A549 (cell line): Measurements from ENCODE around the gene DNASE1L1. TPM values are rescaled to one million over a fixed set of nuclear protein-coding genes. Genes with fewer than 3 reads are reported as not detected.

Source experiments
- ATAC-seq, 2 experiments: fragments of 200-7000 bp in 1 of 2; fragments of >200 bp in 1 of 2; cut with Nextera tagmentation in 1 of 2; cut with Tn5 transposase in 1 of 2; 3 replicates each; pipeline versions ENCODE4 v1.8.0 to v1.9.1; 2018 to 2020; ENCODE audit warnings: mild to moderate bottlenecking in 1 of 2, moderate library complexity in 1 of 2
- CTCF ChIA-PET: fragments of 300-600 bp; sonication (Branson Sonifier 250); formaldehyde crosslinking; extraction: SDS; loops from one replicate; lab custom pipeline; 2021; ENCODE audit warnings: antibody characterized with exemption, inconsistent platforms; lab: Yijun Ruan, JAX
- POLR2A ChIA-PET: fragments of 350-600 bp; formaldehyde crosslinking; extraction: SDS; loops from one replicate; lab custom pipeline; 2021; ENCODE audit warnings: antibody characterized with exemption, inconsistent platforms; lab: Yijun Ruan, JAX
- DNase-seq, 2 experiments: peaks; one replicate each; pipeline versions ENCODE4 v3.0.0 to v3.0.0-alpha.2; 2011 to 2016; ENCODE audit warnings: low read depth in 1 of 2, low spot score in 1 of 2
- FAIRE-seq: peaks from 2 replicates; lab custom pipeline; 2011; peaks lifted over from hg19 to GRCh38; lab: Jason Lieb, UNC
- H3K27ac ChIP-seq, 2 experiments: fragments of >200 bp; sonication (Bioruptor Twin); formaldehyde crosslinking; 3 replicates each; pipeline ENCODE4 v1.5.1; 2016 to 2017
- H3K4me1 ChIP-seq: fragments of >200 bp; sonication (Bioruptor Twin); formaldehyde crosslinking; 3 replicates; pipeline ENCODE4 v1.6.1; 2016
- H3K4me2 ChIP-seq: fragments of >200 bp; sonication (Bioruptor Twin); formaldehyde crosslinking; 3 replicates; pipeline ENCODE4 v1.6.1; 2016
- H3K4me3 ChIP-seq: fragments of >200 bp; sonication (Bioruptor Twin); formaldehyde crosslinking; 3 replicates; pipeline ENCODE4 v1.5.1; 2016
- H3K9me3 ChIP-seq: fragments of >200 bp; sonication (Bioruptor Twin); formaldehyde crosslinking; 3 replicates; pipeline ENCODE4 v1.6.1; 2016
- CBX2 ChIP-seq: fragments of 200-600 bp; sonication (generic); IDR thresholded peaks from 2 replicates; pipeline ENCODE4 v1.6.1; 2016; ENCODE audit warnings: low read depth, mild to moderate bottlenecking, borderline replicate concordance
- CEBPB ChIP-seq, 2 experiments: fragments of >200 bp in 1 of 2; sonication (Bioruptor Twin) in 1 of 2; formaldehyde crosslinking in 1 of 2; IDR thresholded peaks; 2 replicates each; pipeline ENCODE4 v1.6.1; 2012 to 2016
- FOSB ChIP-seq: fragments of 250-450 bp; sonication (Bioruptor Pico); IDR thresholded peaks from 2 replicates; pipeline ENCODE4 v1.5.0; 2020; ENCODE audit warnings: mild to moderate bottlenecking, moderate library complexity
- FOSL2 ChIP-seq, 2 experiments: fragments of 450-650 bp in 1 of 2; fragments of >200 bp in 1 of 2; sonication (Bioruptor Twin) in 1 of 2; formaldehyde crosslinking; IDR thresholded peaks; 2 replicates each; pipeline versions ENCODE4 v1.5.0 to v1.6.1; 2016 to 2020; ENCODE audit warnings: mild to moderate bottlenecking in 1 of 2, moderate library complexity in 1 of 2
- MAZ ChIP-seq: fragments of 150-350 bp; IDR thresholded peaks from 2 replicates; pipeline ENCODE4 v1.6.1; 2014; ENCODE audit warnings: antibody characterized with exemption, low read depth, low read length, borderline replicate concordance
- MYC ChIP-seq: IDR thresholded peaks from 2 replicates; pipeline ENCODE4 v1.6.1; 2012; ENCODE audit warnings: mild to moderate bottlenecking, inconsistent platforms, low read length, improper control_type of control experiment, borderline replicate concordance
- NPAS2 ChIP-seq: fragments of 250-450 bp; sonication (Bioruptor Pico); IDR thresholded peaks from 2 replicates; pipeline ENCODE4 v1.8.0; 2022; ENCODE audit warnings: mild to moderate bottlenecking, moderate library complexity, borderline replicate concordance
- NR3C1 ChIP-seq: fragments of >200 bp; sonication (Bioruptor Twin); formaldehyde crosslinking; IDR thresholded peaks from 3 replicates; pipeline ENCODE4 v1.6.1; 2017
- PHF8 ChIP-seq: fragments of 200-600 bp; sonication (generic); IDR thresholded peaks from 2 replicates; pipeline ENCODE4 v1.6.1; 2016; ENCODE audit warnings: low read depth, mild to moderate bottlenecking, antibody characterized with exemption, moderate library complexity, borderline replicate concordance
- POLR2A ChIP-seq: IDR thresholded peaks from 2 replicates; pipeline ENCODE4 v1.6.1; 2012; ENCODE audit warnings: mild to moderate bottlenecking, low read length
- POLR2AphosphoS2 ChIP-seq: conservative IDR thresholded peaks from 2 replicates; pipeline ENCODE4 v1.6.1; 2012; ENCODE audit warnings: low read length, improper control_type of control experiment, inconsistent platforms
- RAD21 ChIP-seq, 2 experiments: fragments of >200 bp in 1 of 2; sonication (Bioruptor Twin) in 1 of 2; formaldehyde crosslinking in 1 of 2; IDR thresholded peaks in 1 of 2; conservative IDR thresholded peaks in 1 of 2; 2 replicates in 1 of 2; 3 replicates in 1 of 2; pipeline ENCODE4 v1.6.1; 2012 to 2018; ENCODE audit warnings: inconsistent platforms in 1 of 2
- RCOR1 ChIP-seq: fragments of 150-350 bp; IDR thresholded peaks from 2 replicates; pipeline ENCODE4 v1.6.1; 2014; ENCODE audit warnings: antibody characterized with exemption, low read length, low read depth
- USF2 ChIP-seq: fragments of 450-650 bp; IDR thresholded peaks from 2 replicates; pipeline ENCODE4 v1.6.1; 2014; ENCODE audit warnings: antibody characterized with exemption
- ZC3H11A ChIP-seq: fragments of 450-650 bp; IDR thresholded peaks from 2 replicates; pipeline ENCODE4 v1.6.1; 2014; ENCODE audit warnings: antibody characterized with exemption, mild to moderate bottlenecking
- ZFP36 ChIP-seq: fragments of 450-650 bp; IDR thresholded peaks from 2 replicates; pipeline ENCODE4 v1.6.1; 2014; ENCODE audit warnings: borderline replicate concordance; ENCODE audit not compliant: partially characterized antibody
- ZNF302 ChIP-seq: fragments of 250-450 bp; sonication (Bioruptor Pico); IDR thresholded peaks from 2 replicates; pipeline ENCODE4 v1.9.0; 2021; ENCODE audit warnings: inconsistent platforms, mild to moderate bottlenecking, moderate library complexity
- ZSCAN20 ChIP-seq: fragments of 250-450 bp; sonication (Bioruptor Pico); IDR thresholded peaks from 2 replicates; pipeline ENCODE4 v1.8.0; 2022; ENCODE audit warnings: mild to moderate bottlenecking, moderate library complexity
- WGBS: methylation state at CpG from one replicate; pipeline ENCODE4 v1.1.6; 2017; ENCODE audit errors: missing lambda C conversion rate; 5-methylcytosine and 5-hydroxymethylcytosine counted together
- polyA plus RNA-seq, 4 experiments: library from polyadenylated mRNA; depleted of rRNA in 3 of 4; stranded (reverse); fragments of >200 nt; fragmentation: RNase III in 1 of 4; extraction: RNeasy Plus Mini Kit Qiagen cat#74134 plus additional on column Dnase treatment in 1 of 4; gene quantifications; 2 replicates in 3 of 4; 3 replicates in 1 of 4; pipeline ENCODE4 v1.2.3, GENCODE V29; 2011 to 2017
- TF ChIP-seq, protein P1 (sequence below): IDR thresholded peaks from 2 replicates; pipeline ENCODE4 v1.6.1; 2012
- TF ChIP-seq, protein P2 (sequence below): IDR thresholded peaks from 2 replicates; pipeline ENCODE4 v1.6.1; 2012; ENCODE audit warnings: low read depth, borderline replicate concordance
- TF ChIP-seq, protein P3 (sequence below): fragments of 150-350 bp; IDR thresholded peaks from 2 replicates; pipeline ENCODE4 v1.6.1; 2014; ENCODE audit warnings: low read depth, mild to moderate bottlenecking, low read length

DNASE1L1 gene
- polyA plus RNA-seq, 2 of the 4 experiments (the other 2 are of a cell fraction), result 14.3 to 24.5 TPM

DNA sequence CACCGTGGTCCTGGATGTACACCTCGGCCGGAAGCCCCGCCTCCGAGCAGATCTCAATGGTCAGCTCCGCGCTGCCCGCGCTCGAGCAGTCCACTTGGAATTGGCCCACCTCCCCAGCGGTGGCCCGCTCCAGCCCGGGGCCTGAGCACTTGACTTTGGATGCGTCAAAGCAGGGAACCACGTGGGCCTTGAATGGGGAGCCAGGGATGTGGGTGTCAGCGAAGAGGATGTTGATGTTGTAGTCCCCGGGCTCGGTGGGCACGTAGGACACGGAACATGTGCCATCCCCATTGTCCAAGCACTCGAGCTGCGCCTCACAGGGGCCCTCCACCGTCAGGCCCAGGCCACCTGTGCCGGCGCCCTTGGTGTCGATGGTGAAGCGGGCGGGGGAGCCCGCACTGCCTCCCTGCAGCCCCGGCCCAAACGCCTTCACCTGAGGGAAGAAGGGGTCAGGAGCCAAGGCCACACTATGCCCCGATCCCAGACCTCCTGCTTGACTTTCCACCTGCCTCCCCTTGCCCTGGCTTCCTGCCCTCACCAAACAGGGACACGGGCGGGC lies 48.8 kb downstream of the DNASE1L1 start:
- no peaks in the 10 kb centered on the region for H3K9me3 ChIP-seq
- H3K4me2 ChIP-seq, result no peak overlapping the region; the same call in 2 of the 3 replicates
- peaks cover 59% of the 10 kb centered on the region for H3K4me1 ChIP-seq
- CTCF ChIA-PET, result interaction anchor here (0.7 to 1.0 kb wide), 2 partner anchors 13 to 14 kb away, joined by 3 to 5 read pairs; no protein-coding TSS in a partner anchor
- FAIRE-seq, result no peak
- no peak for DNase-seq
- no peak overlapping the region for H3K4me3 ChIP-seq
- POLR2A ChIA-PET, result no interaction called here
- no peak for ATAC-seq
- TF ChIP-seq FOSL2 (IDR thresholded peaks at IDR 0.05), result no peak
- no peak for TF ChIP-seq FOSL2 (CRISPR knock-in tag; IDR thresholded peaks at IDR 0.05)
- TF ChIP-seq CBX2, result no peak
- TF ChIP-seq NPAS2 (CRISPR knock-in tag), result no peak
- TF ChIP-seq, protein P1, sequence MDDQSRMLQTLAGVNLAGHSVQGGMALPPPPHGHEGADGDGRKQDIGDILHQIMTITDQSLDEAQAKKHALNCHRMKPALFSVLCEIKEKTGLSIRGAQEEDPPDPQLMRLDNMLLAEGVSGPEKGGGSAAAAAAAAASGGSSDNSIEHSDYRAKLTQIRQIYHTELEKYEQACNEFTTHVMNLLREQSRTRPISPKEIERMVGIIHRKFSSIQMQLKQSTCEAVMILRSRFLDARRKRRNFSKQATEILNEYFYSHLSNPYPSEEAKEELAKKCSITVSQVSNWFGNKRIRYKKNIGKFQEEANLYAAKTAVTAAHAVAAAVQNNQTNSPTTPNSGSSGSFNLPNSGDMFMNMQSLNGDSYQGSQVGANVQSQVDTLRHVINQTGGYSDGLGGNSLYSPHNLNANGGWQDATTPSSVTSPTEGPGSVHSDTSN, result no peak
- 0 out of 6 replicates have a peak overlapping the region, but pooled peaks of 1 of the 2 experiments have one; percentile 18 for H3K27ac ChIP-seq
- 89% methylated on average over 12 of the region's 34 CpGs for WGBS

GRCh38 chrX:154359362-154360154 lies 49.5 kb downstream of the DNASE1L1 start:
- no peak for ATAC-seq
- 95% methylated on average over 20 of the region's 41 CpGs for WGBS
- Histone ChIP-seq H3K4me2 (no peak overlapping the region; the same call in 2 of the 3 replicates), H3K27ac (peak overlapping the region in 1 of 2 experiments; percentile 37; a peak in 2 of 6 replicates)
- TF ChIP-seq, protein P1, result no peak
- TF ChIP-seq FOSB (CRISPR knock-in tag) (no peak), MAZ (no peak), POLR2AphosphoS2 (no peak), ZSCAN20 (no peak), ZNF302 (CRISPR knock-in tag) (no peak), USF2 (no peak), RAD21 (conservative IDR thresholded peaks at IDR 0.05 in 1 of 2, IDR thresholded peaks at IDR 0.05 in 1 of 2) (no peak), NR3C1 (no peak), ZFP36 (no peak), PHF8 (no peak), POLR2A (no peak), ZC3H11A (no peak), MYC (no peak), RCOR1 (no peak), CEBPB (IDR thresholded peaks at IDR 0.05) (no peak)
- TF ChIP-seq, protein P2, sequence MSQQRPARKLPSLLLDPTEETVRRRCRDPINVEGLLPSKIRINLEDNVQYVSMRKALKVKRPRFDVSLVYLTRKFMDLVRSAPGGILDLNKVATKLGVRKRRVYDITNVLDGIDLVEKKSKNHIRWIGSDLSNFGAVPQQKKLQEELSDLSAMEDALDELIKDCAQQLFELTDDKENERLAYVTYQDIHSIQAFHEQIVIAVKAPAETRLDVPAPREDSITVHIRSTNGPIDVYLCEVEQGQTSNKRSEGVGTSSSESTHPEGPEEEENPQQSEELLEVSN, result no peak
- TF ChIP-seq, protein P3, sequence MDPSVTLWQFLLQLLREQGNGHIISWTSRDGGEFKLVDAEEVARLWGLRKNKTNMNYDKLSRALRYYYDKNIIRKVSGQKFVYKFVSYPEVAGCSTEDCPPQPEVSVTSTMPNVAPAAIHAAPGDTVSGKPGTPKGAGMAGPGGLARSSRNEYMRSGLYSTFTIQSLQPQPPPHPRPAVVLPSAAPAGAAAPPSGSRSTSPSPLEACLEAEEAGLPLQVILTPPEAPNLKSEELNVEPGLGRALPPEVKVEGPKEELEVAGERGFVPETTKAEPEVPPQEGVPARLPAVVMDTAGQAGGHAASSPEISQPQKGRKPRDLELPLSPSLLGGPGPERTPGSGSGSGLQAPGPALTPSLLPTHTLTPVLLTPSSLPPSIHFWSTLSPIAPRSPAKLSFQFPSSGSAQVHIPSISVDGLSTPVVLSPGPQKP, result no peak
- TF ChIP-seq, all 56 proteins: peak for 0
- DNase-seq (no peak), FAIRE-seq (no peak)
- ChIA-PET POLR2A (no interaction called here), CTCF (interaction anchor here (0.7 kb wide), 1 partner anchor 14 kb away, joined by 3 read pairs; no protein-coding TSS in a partner anchor)
- Histone ChIP-seq H3K4me1 (peaks cover 58% of the 10 kb centered on the region), H3K4me3 (no peak overlapping the region), H3K9me3 (no peaks in the 10 kb centered on the region)
